ENCODE data around the gene ITGB7.

ITGB7 gene

GRCh38 chr12:53196486-53196885 is 10.6 kb downstream of the ITGB7 start:
- no peak for DNase-seq (ENCODE audit: low read depth)

- no peak for DNase-seq (ENCODE audit: low read depth)
Measured at GRCh38 chr12:53195516-53196420, 11.3 kb downstream of the ITGB7 start.

GRCh38 chr12:53194973-53195372 is 12.1 kb downstream of the ITGB7 start:
- no peak for DNase-seq (ENCODE audit: low read depth)

GRCh38 chr12:53193985-53194716 is 12.9 kb downstream of the ITGB7 start:
- no peak for DNase-seq (ENCODE audit: low read depth)

- DNase-seq (ENCODE audit: low read depth): no peak
Measured at GRCh38 chr12:53193040-53193439, 14.0 kb downstream of the ITGB7 start.

- no peak for DNase-seq (ENCODE audit: low read depth)
Measured at GRCh38 chr12:53192531-53193021, 14.5 kb downstream of the ITGB7 start.

- DNase-seq (ENCODE audit: low read depth): no peak
Measured at GRCh38 chr12:53191885-53192530, 15.0 kb downstream of the ITGB7 start.

GRCh38 chr12:53191096-53191884 is 15.8 kb downstream of the ITGB7 start:
- no peak for DNase-seq (ENCODE audit: low read depth)

GRCh38 chr12:53190108-53190729 is 16.8 kb downstream of the ITGB7 start:
- peak; percentile 71 for DNase-seq (ENCODE audit: low read depth)

- no peak for DNase-seq (ENCODE audit: low read depth)
Measured at GRCh38 chr12:53187145-53187899, 19.7 kb downstream of the ITGB7 start.

- DNase-seq (ENCODE audit: low read depth): no peak
Measured at GRCh38 chr12:53186745-53187144, 20.3 kb downstream of the ITGB7 start.

GRCh38 chr12:53185582-53186153 is 21.4 kb downstream of the ITGB7 start:
- no peak for DNase-seq (ENCODE audit: low read depth)

- no peak for DNase-seq (ENCODE audit: low read depth)
Measured at GRCh38 chr12:53184828-53185227, 22.2 kb downstream of the ITGB7 start.

- no peak for DNase-seq (ENCODE audit: low read depth)
Measured at GRCh38 chr12:53182903-53183302, 24.1 kb downstream of the ITGB7 start.

- no peak for DNase-seq (ENCODE audit: low read depth)
Measured at GRCh38 chr12:53181935-53182334, 25.1 kb downstream of the ITGB7 start.

- no peak for DNase-seq (ENCODE audit: low read depth)
Measured at GRCh38 chr12:53180931-53181645, 26.0 kb downstream of the ITGB7 start.

- DNase-seq (ENCODE audit: low read depth): peak; percentile 96
Measured at GRCh38 chr12:53180220-53180930, 26.7 kb downstream of the ITGB7 start, which contains the start of the genes CSAD and ZNF740. CSAD (minus strand) TSS chr12:53180925; CDS start chr12:53173470, 7,455 bp downstream. ZNF740 (plus strand) TSS chr12:53180722; CDS start chr12:53181984, 1,262 bp downstream.

GRCh38 chr12:53179687-53180219 is 27.3 kb downstream of the ITGB7 start:
- DNase-seq (ENCODE audit: low read depth): no peak

All from stromal cell of bone marrow (primary cell).